Activated CD4-positive, alpha-beta T cell treated with anti-CD3 and anti-CD28 coated beads, Interleukin-2, Interleukin-4, amounts not matched to agents 100 ng/mL and 50 ng/mL, durations not matched to agents 16 hours and 8 hours (primary cell): ENCODE measurements around the gene STXBP2.

Experiments used
- DNase-seq: peaks from one replicate; pipeline ENCODE4 v3.0.0-alpha.2; 2020; ENCODE audit warnings: low spot score

STXBP2 gene

GRCh38 chr19:7636691-7637373, at the start of gene STXBP2:
Gene STXBP2 (plus strand): TSS chr19:7637110. CDS start chr19:7637150, 40 bp downstream.
- peak; percentile 91 for DNase-seq

DNA sequence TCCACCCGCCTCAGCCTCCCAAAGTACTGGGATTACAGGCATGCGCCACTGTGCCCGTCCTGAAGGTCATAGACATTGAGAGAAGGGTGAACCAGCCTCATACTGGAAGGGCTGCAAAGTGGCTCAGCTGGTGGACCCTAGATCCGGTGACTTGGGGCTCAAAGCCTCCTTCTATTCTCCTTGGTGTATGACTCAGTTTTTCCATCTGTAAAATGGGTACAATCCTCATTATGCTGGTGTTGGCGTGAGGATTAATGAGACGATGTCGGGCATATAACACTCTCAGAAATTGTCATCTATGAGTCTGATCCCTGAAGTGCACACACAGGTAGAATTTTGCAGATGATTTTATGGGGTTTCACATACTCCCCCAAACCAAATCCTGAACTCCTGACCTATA, 47.1 kb upstream of the STXBP2 start:
- DNase-seq, result no peak

DNA sequence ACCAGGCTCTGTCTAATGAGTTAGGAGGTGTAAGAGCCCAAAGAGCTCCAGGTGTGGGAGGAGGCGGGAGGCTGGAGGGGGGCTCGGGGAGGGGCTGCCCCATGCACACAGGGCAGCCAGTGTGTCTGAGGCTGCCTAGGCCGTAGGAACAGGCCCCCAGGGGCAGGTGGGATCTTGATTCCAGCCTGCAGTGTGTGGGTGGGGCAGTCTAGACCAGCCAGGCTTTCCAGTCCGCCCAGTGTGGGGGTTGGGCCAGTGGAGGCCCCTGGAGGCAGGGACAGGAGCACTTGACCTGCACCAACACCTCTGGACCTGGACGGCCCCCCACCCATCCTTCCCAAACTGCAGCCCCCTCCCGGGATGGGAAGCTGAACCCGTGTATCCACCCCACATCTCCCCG, 46.7 kb upstream of the STXBP2 start:
- DNase-seq, result no peak

DNA sequence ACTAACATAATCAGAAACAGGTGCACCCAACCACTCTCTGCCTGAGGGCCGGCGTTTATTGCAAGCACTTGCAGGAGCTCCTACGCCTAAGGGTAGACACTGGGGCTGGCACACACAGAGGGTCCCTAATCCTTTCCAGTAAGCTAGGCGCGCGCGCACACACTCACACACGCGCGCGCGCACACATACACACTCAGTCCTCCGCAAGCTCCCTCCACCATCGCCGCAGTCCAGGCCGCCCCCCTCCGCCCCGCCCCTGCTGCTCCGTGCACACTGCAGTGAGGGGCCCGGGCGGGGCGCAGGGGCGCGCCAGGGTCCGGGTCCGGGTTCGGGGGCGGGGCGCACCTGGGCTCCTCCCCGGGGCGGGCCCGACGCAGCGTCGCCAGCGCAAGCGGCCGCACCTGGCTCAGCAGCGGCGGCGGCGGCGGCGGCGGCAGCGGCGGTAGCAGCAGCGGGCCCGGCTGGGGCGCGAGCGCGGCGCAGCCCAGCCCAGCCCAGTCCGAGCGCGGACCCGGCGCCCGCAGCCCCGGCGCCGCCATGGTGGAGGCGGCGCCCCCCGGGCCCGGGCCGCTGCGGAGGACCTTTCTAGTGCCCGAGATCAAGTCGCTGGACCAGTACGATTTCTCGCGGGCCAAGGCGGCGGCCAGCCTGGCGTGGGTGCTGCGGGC, 41.3 kb upstream of the STXBP2 start, which contains the start of gene CAMSAP3:
TSS of gene CAMSAP3 (plus strand) at position 398 of the 668 bp plus-strand sequence. CDS start at position 538, 140 bp downstream.
- peak; percentile 24 for DNase-seq

- no peak for DNase-seq
Observed at GRCh38 chr19:7596211-7596937, 40.5 kb upstream of the STXBP2 start.

DNA sequence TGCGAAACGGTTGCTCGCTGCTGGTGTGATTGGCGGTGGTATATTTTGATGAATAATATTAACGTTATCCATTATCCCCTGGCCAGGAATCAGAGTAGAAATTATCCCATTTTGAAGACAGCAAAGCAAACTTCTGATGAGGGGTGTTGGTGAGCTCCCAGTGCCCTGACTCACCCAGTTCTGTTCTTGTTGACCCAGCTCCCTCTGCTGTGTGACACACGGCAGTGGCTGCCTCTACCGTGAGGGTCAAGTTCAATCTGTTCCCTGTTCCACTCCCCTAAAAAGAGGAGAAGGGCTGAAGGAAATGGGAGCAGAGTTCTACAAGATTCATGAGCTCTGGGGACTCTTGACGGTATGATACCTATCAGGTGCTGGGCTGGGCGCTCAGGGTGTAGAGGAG, 39.2 kb upstream of the STXBP2 start:
- DNase-seq, result no peak

DNA sequence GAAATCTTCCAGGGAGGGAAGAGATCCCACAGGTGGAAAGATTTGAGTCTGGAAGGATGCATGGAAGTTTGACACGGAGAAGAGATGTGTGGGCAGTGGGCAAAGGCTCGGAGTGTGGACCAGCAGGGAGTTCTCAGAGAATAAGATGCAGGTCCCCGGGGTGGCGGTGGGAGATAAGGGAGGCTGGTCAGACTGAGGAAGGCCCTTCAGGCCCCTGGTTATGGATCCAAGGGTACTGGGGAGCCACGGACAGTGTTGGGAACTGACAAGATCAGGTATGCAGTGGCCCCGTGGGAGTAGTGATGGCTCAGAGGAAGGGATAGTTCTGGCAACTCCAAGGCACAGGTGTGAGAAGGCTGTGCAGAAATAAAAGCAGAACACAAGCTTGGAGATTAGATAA, 38.7 kb upstream of the STXBP2 start:
- DNase-seq, result no peak

GRCh38 chr19:7600721-7601120, 36.2 kb upstream of the STXBP2 start:
- no peak for DNase-seq

GRCh38 chr19:7602240-7602934, 34.5 kb upstream of the STXBP2 start:
- no peak for DNase-seq

DNA sequence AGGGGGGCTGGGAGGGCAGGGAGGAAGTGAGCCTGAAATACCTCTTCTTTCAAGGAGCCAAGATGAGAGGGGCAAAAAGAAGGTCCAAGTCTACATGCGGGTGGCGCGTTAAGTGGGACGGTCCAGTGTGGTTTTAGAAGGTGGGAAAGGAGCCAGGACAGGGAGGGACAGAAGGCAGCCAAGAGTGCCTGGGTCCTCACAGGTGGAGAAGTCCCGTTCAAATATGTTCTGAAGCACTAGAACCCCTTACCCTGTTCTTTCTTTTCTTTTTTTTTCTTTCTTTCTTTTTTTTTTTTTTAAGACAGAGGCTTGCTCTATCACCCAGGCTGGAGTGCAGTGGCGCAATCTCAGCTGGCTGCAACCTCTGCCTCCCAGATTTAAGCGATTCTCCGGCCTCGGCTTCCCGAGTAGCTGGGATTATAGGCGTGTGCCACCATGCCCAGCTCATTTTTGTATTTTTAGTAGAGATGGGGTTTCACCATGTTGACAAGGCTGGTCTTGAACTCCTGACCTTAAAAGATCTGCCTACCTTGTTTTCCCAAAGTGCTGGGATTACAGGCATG, 33.9 kb upstream of the STXBP2 start:
- no peak for DNase-seq

GRCh38 chr19:7603919-7604318, 33.0 kb upstream of the STXBP2 start:
- DNase-seq, result no peak

DNA sequence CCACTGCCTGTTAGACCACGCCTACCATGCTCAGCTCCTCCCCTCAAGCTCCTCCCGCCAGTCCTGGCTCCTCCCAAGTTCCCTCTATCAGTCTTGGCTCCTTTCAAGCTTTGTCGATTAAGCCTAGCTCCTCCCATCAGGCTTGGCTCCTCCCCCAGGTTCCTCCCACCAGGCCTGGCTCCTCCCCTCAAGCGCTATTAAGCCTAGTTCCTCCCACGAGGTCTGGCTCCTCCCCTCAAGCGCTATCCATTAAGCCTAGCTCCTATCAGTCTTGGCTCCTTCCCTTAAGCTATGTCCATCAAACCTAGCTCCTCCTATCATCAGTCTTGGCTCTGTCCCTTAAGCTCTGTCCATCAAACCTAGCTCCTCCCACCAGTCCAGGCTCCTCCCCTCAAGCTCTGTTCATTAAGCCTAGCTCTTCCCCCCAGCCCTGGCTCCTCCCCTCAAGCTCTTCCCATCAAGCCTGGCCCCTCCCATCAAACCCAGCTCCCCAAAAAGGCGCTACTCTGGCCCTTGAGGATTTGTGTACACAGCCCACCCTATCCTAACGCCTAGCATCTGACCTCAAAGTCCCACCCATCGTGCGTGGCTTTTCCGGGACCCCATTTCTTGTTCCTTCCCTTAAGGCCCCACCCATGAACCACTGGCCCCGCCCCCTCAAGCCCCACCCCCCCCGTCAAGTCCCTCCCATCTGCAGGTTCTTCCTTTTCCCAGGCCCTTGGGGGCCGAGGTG, 31.3 kb upstream of the STXBP2 start:
- peak; percentile 29 for DNase-seq

DNA sequence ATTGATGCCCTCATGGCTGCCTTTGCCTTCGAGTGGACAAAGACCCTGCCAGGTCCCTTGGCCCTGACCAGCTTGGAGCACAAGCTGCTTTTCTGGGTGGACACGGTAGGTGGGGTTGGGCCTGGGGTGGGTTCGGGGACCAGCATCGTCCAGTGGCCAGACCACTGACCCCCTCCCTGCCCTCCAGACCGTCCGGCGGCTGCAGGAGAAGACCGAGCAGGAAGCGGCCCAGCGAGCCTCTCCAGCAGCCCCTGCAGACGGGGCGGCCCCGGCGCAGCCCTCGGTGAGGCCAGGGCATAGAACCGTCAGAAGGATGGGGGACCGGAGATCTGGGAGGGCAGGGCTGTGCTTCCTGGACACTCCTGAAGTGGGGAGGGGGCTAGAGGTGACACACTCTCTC, 30.6 kb upstream of the STXBP2 start:
- DNase-seq, result no peak

- no peak for DNase-seq
Observed at GRCh38 chr19:7607212-7607873, 29.6 kb upstream of the STXBP2 start.

DNA sequence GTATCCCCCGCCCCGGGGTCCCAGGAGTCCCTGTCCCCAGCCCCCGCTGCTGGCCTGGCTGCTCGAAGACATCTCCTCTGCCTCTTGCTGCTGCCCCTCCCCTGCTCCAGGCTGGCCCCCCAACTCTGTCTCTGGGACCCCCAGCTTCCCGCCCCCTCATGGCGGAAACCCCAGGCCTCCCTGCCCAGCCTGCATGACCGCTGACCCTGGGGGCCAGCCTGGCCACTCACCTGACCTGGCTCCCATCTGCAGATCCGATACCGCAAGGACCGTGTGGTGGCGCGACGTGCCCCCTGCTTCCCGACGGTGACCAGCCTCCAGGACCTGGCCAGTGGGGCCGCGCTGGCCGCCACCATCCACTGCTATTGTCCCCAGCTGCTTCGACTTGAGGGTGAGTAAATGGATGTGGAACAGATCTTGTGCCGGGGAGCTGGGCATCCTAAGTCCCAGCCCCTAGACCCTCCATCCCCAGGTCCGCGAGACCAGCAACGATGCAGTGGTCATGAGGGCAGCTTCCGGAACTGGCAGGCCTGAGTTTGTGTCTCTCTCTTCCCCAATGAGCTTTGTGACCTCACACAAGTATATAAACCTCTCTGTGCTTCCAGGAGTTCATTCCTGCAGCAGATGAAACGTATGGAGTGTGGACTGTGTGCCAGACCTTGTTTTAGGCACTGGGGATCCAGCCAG, 28.9 kb upstream of the STXBP2 start:
- no peak for DNase-seq

DNA sequence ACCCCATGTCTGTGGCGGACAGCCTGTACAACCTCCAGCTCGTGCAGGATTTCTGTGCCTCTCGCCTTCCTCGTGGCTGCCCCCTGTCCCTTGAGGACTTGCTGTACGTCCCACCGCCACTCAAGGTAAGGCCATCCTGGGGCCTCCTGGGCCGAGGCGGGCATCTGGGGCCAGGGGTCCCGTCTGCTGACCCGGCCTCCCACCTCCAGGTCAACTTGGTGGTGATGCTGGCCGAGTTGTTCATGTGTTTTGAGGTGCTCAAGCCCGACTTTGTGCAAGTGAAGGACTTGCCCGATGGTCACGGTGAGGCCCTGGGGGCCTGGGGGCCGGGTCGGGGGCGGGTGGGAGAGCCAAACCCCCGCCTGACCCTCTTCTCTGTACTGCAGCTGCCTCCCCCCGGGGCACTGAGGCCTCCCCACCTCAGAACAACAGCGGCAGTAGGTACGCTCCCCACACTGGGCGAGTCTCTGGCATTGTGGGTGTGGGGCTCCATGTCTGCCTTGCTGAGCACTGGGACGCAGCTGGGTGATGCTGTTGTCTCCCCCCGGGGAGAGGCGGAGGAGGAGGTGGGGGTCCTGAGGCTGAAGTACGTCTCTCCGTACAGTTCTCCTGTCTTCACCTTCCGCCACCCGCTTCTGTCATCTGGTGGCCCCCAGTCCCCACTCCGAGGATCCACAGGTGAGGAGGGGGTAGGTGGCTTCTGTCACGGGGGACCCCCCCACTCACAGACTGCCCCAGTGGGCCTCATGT, 26.2 kb upstream of the STXBP2 start:
- DNase-seq, result no peak

DNA sequence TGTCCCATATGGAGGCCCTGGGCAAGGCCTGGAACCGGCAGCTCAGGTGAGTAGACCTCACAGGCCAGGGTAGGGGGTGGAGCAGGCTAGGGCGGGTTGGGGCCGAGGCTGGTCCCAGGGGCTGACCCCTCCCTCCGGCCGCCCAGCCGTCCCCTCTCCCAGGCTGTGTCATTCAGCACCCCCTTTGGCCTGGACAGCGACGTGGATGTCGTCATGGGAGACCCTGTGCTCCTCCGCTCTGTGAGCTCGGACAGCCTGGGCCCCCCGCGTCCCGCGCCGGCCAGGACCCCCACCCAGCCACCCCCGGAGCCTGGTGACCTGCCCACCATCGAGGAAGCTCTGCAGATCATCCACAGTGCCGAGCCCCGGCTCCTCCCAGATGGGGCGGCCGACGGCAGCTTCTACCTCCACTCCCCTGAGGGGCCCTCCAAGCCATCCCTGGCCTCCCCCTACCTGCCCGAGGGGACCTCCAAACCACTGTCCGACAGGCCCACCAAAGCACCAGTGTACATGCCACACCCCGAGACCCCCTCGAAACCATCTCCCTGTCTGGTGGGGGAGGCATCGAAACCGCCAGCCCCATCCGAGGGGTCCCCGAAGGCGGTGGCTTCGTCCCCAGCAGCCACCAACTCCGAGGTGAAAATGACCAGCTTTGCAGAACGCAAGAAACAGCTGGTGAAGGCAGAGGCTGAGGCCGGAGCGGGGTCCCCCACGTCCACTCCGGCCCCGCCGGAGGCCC, 25.2 kb upstream of the STXBP2 start:
- DNase-seq, result no peak
